Glomerular visceral epithelial cell (primary cell): ENCODE results near the gene PDE6A.
"Not testable (repeated sequence)": the region's sequence is repeated elsewhere in the genome, so short reads cannot be mapped to it uniquely, and the experiment has no call there.

Source experiments
- DNase-seq: peaks from one replicate; pipeline ENCODE4 v3.0.0-alpha.2; 2016; ENCODE audit errors: extremely low spot score

PDE6A gene

GRCh38 chr5:149895416-149896345 is 48.9 kb downstream of the PDE6A start:
- peak; percentile 45 for DNase-seq

- no peak for DNase-seq
These were observed 50.4 kb downstream of the PDE6A start for GRCh38 chr5:149894237-149894636.

- no peak for DNase-seq
These were observed 51.1 kb downstream of the PDE6A start for GRCh38 chr5:149893403-149893931.

- no peak for DNase-seq
These were observed 52.0 kb downstream of the PDE6A start for GRCh38 chr5:149892594-149892993.

- no peak for DNase-seq
These were observed 56.3 kb downstream of the PDE6A start for GRCh38 chr5:149888280-149888679.

GRCh38 chr5:149887622-149888183 is 56.9 kb downstream of the PDE6A start:
- DNase-seq = peak; percentile 98

GRCh38 chr5:149886692-149887470 is 57.7 kb downstream of the PDE6A start:
- peak; percentile 66 for DNase-seq

GRCh38 chr5:149886060-149886459 is 58.5 kb downstream of the PDE6A start:
- peak; percentile 71 for DNase-seq

- DNase-seq = no peak
These were observed 59.1 kb downstream of the PDE6A start for GRCh38 chr5:149885513-149885912.

- no peak for DNase-seq
These were observed 61.0 kb downstream of the PDE6A start for GRCh38 chr5:149883550-149883949.

- not testable (repeated sequence) for DNase-seq
These were observed 62.0 kb downstream of the PDE6A start for GRCh38 chr5:149882633-149883032.

- DNase-seq = no peak
These were observed 62.7 kb downstream of the PDE6A start for GRCh38 chr5:149881874-149882273.

GRCh38 chr5:149881069-149881622 is 63.4 kb downstream of the PDE6A start:
- DNase-seq = no peak

- DNase-seq = not testable (repeated sequence)
These were observed 65.0 kb downstream of the PDE6A start for GRCh38 chr5:149879593-149879992.

- no peak for DNase-seq
These were observed 66.2 kb downstream of the PDE6A start for GRCh38 chr5:149878371-149878770.

GRCh38 chr5:149873896-149874295 is 70.7 kb downstream of the PDE6A start:
- DNase-seq = no peak

- DNase-seq = no peak
These were observed 72.1 kb downstream of the PDE6A start for GRCh38 chr5:149872351-149873040.

GRCh38 chr5:149871471-149871870 is 73.1 kb downstream of the PDE6A start:
- DNase-seq = no peak

- DNase-seq = no peak
These were observed 73.9 kb downstream of the PDE6A start for GRCh38 chr5:149870697-149871096.

- no peak for DNase-seq
These were observed 74.4 kb downstream of the PDE6A start for GRCh38 chr5:149870232-149870631.

GRCh38 chr5:149869411-149869821 is 75.2 kb downstream of the PDE6A start:
- no peak for DNase-seq
